HG03565 (cell line): ENCODE measurements around the gene GNAI1.

Source experiments
- ATAC-seq: cut with Tn5 transposase; IDR thresholded peaks from one replicate; pipeline ENCODE4 v1.9.1; 2021; ENCODE audit warnings: mild to moderate bottlenecking, moderate library complexity; ENCODE audit not compliant: unreplicated experiment

GNAI1 gene

GRCh38 chr7:80131675-80132435 lies 2.8 kb upstream of the GNAI1 start:
- ATAC-seq = no peak

DNA sequence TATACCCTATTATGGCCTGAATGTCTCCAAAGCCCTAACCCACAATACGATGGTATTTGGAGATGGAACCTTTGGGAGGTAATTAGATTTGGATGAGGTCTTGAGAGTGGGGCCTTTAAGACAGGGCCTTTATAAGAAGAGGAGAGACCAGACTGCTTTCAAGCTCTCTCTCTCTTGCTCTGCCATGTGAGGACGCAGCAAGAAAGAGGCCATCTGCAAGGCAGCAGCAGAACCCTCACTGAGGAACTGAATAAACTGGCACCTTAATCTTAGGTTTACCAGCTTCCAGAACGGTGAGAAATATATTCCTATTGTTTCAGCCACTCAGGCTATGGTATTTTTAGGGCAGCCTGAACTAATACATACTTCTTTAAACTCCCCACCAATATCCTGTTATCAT lies 2.0 kb upstream of the GNAI1 start:
- ATAC-seq = no peak

DNA sequence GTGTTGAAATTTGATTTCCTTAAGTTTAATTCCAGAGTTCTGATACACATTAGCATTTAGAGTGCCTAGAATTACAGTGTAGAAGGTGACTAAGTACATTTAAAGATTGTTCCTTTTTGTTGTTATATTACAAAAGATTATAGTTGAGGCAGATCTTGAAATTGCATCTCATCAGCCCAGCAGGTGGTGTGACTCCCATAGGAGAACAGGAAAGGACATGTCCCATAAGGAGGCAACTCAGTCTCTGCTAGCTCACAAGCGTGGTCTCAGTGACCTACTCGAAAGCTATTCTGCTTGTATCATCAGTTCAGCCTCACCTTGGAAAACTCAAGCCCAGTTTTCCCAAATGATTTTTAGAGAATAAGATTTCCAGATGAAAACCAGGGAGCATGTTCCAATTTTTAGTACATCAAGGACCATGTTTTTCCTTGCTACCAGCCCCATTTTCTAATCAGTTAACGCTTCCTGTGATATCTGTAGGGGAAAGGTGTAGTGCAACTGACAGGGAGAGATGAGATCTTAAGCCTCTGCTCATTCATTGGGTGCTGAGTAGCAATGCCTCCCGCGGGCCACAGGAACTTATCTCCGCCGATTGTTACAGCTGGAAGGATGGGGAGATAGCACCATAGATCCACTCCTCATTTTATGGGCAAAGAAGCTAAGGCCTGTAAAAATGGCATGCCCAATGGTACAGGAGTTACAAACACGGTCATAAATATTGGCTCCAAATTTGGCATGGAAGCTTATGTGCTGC lies 1.1 kb upstream of the GNAI1 start:
- no peak for ATAC-seq

- ATAC-seq = no peak
Measured at GRCh38 chr7:80134115-80134535, 506 bp upstream of the GNAI1 start.

- ATAC-seq = no peak
Measured at GRCh38 chr7:80135309-80136104, 876 bp downstream of the GNAI1 start.

DNA sequence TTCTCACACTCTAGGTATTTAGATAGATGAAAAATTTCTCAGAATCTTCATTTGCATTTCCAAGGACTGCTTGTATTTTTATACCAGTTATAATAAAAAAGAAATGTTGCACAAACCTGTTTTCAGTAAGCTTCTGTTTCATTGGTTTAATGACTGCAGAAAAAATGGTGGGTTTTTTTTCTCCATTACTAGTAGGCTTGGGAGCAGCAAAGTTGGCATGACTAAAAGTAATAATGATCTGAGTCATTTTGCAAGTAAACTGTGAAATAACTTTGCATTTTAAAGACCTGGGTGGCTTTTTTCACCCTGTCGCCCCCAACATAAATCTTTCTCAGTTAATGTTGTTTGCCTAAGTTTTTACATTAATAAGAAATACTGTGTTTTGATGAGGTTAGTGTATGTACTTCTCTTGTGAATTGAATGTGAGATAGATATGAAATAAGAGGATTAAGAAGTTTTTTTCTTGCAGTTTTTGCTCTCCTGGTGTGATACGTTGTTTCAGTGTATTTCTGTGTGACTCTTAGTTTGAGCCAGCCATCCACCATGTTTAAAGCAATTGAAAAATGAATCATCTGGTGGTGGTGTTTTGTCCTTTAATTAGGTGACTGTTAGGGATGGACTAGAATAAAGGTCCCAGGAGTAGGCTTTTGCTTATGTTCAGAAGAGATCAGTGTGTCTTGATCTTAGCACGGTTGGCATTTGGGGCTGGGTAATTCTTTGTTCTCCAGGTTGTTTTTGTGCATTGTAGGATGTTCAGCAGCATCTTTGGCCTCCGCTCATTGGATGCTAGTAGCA lies 1.8 kb downstream of the GNAI1 start:
- peak; percentile 48 for ATAC-seq

DNA sequence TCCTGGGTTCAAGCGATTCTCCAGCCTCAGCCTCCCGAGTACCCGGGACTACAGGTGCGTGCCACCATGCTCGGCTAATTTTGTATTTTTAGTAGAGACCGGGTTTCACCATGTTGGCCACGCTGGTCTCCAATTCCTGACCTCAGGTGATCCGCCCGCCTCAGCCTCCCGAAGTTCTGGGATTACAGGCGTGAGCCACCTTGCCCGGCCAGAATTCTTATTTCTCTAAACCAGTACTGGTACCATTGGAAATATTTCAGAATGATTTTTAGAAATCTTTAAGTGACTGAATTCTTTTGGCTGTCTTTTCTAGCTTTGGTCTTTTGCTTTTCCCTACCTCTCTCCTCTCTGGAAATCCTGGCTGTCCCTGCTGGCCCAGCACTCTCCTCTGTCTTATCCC lies 2.8 kb downstream of the GNAI1 start:
- no peak for ATAC-seq

GRCh38 chr7:80139236-80139635 lies 4.6 kb downstream of the GNAI1 start:
- no peak for ATAC-seq

DNA sequence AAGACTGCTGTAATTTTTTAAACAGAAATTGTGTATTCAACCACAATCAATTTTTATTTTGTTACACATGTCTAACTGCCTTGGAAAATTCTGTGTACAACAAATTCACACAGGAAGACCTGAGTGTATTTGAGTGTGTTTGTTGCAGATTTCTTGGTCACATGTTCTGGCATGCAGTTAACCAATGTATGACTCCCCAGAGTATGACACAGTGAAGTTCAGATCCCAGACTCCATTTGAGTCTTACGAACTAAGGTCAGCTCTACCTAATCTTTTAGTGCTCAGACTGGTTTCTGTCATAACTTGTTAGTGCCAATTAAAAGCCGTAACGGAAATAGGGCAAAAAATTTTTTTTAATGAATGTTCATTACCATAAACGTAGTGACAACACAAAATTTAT lies 5.8 kb downstream of the GNAI1 start:
- no peak for ATAC-seq

- ATAC-seq = no peak
Measured at GRCh38 chr7:80141376-80141775, 6.7 kb downstream of the GNAI1 start.

DNA sequence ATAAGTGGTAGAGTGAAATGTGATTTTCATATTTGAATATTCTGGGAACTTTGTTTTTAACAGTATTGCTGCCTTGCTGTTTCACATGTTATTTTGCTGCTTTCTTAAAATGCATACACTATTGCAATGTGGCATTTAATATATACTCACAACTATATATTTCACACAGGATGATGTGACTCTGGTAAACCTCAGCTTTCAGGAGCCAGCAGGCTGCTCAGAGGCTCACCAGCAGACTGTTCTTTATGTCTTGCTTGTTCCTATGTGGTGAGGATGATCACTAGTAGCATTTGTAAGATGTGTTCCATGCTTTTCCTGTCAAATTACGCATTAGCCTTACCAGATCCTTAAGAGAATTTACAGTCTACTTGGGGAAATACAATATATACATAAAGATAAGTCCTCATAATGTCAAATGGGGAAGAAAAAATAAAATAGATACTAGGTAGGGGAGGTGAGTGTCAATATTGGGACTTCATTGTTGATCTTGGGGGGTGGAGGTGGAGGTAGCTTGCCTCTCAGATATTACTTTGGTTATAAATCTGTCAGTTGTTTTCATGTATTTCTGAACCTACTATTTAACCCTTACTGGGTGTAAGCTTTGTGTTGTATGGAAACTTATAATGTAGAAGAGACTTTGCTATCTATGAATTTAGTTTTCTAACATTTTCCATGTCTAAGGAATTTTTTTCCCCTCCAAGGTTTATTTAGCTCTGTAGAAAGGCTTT lies 8.4 kb downstream of the GNAI1 start:
- no peak for ATAC-seq

GRCh38 chr7:80145780-80146422 lies 11.3 kb downstream of the GNAI1 start:
- ATAC-seq = no peak

DNA sequence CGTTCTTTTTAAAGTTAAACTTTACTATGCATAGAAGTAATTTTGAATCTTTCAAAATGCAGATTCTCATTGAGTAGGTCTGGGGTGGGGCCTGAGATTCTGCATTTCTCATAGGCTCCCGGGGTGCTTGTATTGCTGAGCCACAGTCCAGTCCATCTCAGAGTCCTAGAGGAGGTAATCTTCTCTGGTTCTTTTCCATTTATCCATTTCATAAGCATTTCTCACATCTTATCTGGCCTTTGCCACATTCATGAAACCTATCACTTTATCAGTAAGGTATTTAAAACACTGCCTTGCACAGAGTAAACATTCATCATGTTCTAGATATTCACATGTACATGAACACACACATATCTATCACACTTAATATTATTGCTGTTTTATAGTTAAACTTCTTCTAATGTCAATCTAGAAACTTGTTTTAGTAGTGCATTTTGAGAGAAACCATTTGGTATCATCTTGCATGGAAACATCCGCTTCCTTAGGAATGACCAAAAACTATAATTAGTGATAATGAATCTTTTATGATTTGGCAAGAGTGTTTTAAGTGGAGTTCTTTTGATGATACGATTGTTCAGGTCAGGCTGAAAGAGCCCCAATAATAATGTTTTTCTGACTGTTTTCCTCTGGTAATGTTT lies 12.0 kb downstream of the GNAI1 start:
- ATAC-seq = no peak

GRCh38 chr7:80147543-80148391 lies 13.1 kb downstream of the GNAI1 start:
- ATAC-seq = no peak

DNA sequence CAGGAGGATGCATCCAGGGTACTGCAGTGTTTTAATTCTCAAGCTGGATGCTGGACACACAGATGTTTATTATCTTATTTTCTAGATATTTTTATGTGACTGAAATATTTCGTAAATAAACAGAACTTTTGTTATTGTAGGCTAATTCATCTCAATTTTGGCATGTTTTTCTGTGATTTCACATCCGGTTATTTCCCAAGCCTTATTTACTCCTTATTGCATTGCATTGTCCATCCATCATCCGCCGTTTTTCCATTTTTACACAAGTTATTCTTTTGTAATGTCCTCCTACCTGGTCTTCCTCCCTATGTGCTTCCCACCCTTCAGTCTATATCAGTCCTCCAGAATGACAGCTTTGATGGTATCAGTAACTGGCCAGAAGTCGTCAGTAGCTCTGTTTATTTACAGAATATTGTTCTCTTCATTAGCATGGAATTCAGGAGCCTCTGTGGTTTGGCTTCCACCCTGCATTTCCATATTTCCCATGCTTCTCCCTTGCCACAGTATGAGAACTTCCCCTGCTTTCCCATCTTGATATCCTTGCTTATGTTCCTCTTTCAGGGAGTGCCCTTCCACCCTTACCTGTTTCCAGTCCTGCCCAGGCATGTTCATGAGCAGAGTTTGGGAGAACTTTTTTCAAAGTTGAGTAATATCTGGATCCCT lies 16.1 kb downstream of the GNAI1 start:
- ATAC-seq = no peak

GRCh38 chr7:80151274-80151665 lies 16.6 kb downstream of the GNAI1 start:
- ATAC-seq = no peak

DNA sequence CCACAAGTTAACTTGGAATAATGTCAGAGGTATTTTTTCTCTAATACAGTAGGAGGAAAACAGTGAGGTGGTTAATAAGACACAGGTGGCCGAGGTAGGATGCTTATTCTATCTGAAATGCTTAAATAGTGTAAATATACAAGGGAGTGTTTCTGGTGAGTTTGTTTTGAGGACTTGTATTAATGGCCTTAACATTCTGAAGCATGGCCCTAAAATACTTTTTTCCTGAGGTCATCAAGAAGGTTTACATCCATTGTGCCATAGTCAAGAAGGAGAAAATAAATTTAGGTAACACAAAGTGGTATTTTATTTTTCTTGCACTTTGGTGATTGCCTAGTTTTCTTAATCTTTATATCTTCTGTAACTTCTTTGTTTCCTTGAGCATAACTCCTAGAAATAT lies 18.8 kb downstream of the GNAI1 start:
- ATAC-seq = no peak
